Type B pancreatic cell (in vitro differentiated cells): ENCODE results near the gene HAUS3. TPM values are rescaled to one million over a fixed set of nuclear protein-coding genes. Genes with fewer than 3 reads are reported as not detected.

Source experiments
- DNase-seq: peaks from one replicate; pipeline ENCODE4 v3.0.0; 2021; ENCODE audit warnings: mixed read lengths; ENCODE audit not compliant: unreplicated experiment; ENCODE audit errors: extremely low spot score
- H3K27ac Mint-ChIP-seq: 2 replicates; pipeline ENCODE4 v1.8.0; 2021; ENCODE audit warnings: mild to moderate bottlenecking, mixed read lengths
- H3K27me3 Mint-ChIP-seq: 2 replicates; pipeline ENCODE4 v1.8.0; 2021; ENCODE audit warnings: mixed read lengths
- H3K36me3 Mint-ChIP-seq: 2 replicates; pipeline ENCODE4 v1.8.0; 2021; ENCODE audit warnings: mixed read lengths
- H3K4me1 Mint-ChIP-seq: one replicate; pipeline ENCODE4 v1.8.0; 2021; ENCODE audit warnings: mixed read lengths; ENCODE audit not compliant: unreplicated experiment
- H3K4me3 Mint-ChIP-seq: 2 replicates; pipeline ENCODE4 v1.8.0; 2021; ENCODE audit warnings: mild to moderate bottlenecking, mixed read lengths
- H3K9me3 Mint-ChIP-seq: 2 replicates; pipeline ENCODE4 v1.8.0; 2021; ENCODE audit warnings: mixed read lengths
- total RNA-seq: library from RNA; stranded (reverse); gene quantifications from 2 replicates; pipeline ENCODE4 v1.2.1, GENCODE V29; 2021; ENCODE audit warnings: low replicate concordance
- TF ChIP-seq, protein P1 (sequence below): fragments of 200-600 bp; sonication (generic); conservative IDR thresholded peaks from 2 replicates; pipeline ENCODE4 v1.5.0; 2021; ENCODE audit warnings: antibody characterized with exemption, mild to moderate bottlenecking

HAUS3 gene
- total RNA-seq, 1 donor from 2014 or later, result 19.7 TPM

DNA sequence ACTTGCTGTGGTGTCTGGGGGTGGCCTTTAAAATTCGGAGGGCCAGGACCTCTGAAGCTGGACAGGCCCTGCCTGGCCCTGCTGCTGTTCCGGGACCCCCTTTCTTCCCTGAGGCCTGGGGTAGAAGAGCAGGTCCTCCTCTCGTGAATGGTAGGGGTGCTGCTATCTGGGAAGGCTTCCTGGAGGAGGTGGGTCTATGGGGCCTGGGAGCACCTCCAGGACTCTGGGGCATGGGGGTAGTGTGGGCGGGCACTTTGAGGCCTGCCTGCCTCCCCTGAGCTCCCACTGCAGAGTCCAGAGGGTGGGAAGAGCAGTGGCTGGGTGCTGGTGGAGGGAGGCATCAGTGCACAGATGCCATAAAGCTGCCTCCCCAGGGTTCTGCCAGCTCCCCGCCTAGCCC is 24.9 kb upstream of the HAUS3 start:
- DNase-seq, result no peak
- TF ChIP-seq, protein P1, sequence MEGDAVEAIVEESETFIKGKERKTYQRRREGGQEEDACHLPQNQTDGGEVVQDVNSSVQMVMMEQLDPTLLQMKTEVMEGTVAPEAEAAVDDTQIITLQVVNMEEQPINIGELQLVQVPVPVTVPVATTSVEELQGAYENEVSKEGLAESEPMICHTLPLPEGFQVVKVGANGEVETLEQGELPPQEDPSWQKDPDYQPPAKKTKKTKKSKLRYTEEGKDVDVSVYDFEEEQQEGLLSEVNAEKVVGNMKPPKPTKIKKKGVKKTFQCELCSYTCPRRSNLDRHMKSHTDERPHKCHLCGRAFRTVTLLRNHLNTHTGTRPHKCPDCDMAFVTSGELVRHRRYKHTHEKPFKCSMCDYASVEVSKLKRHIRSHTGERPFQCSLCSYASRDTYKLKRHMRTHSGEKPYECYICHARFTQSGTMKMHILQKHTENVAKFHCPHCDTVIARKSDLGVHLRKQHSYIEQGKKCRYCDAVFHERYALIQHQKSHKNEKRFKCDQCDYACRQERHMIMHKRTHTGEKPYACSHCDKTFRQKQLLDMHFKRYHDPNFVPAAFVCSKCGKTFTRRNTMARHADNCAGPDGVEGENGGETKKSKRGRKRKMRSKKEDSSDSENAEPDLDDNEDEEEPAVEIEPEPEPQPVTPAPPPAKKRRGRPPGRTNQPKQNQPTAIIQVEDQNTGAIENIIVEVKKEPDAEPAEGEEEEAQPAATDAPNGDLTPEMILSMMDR, result no peak
- Mint-ChIP-seq H3K27ac (no peak overlapping the region), H3K9me3 (no peaks in the 10 kb centered on the region), H3K36me3 (no peaks in the 10 kb centered on the region), H3K4me1 (no peaks in the 10 kb centered on the region), H3K27me3 (no peaks in the 10 kb centered on the region), H3K4me3 (no peak overlapping the region)

DNA sequence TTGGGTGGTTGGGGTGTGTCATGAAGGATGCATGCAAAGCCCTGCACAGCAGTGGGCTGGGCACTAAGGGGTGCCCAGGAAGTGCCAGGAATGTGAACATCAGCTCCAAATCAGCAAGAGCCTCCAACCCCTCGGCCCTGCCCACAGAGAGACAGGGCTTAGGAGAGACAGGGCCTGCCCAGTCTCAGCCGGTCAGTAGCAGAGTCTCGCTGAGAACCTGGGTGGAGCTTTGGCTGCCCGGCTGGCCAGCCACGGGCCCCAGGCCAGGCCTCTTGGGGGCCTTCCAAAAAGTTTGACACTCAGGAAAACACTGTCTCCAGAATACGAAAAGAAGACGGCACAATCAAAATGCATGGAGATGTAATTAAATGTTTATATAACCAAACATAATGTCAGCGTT is 24.3 kb upstream of the HAUS3 start:
- no peaks in the 10 kb centered on the region for H3K36me3 Mint-ChIP-seq
- DNase-seq, result no peak
- H3K4me3 Mint-ChIP-seq, result no peak overlapping the region
- no peaks in the 10 kb centered on the region for H3K27me3 Mint-ChIP-seq
- TF ChIP-seq, protein P1, result no peak
- no peaks in the 10 kb centered on the region for H3K9me3 Mint-ChIP-seq
- no peak overlapping the region for H3K27ac Mint-ChIP-seq
- no peaks in the 10 kb centered on the region for H3K4me1 Mint-ChIP-seq

DNA sequence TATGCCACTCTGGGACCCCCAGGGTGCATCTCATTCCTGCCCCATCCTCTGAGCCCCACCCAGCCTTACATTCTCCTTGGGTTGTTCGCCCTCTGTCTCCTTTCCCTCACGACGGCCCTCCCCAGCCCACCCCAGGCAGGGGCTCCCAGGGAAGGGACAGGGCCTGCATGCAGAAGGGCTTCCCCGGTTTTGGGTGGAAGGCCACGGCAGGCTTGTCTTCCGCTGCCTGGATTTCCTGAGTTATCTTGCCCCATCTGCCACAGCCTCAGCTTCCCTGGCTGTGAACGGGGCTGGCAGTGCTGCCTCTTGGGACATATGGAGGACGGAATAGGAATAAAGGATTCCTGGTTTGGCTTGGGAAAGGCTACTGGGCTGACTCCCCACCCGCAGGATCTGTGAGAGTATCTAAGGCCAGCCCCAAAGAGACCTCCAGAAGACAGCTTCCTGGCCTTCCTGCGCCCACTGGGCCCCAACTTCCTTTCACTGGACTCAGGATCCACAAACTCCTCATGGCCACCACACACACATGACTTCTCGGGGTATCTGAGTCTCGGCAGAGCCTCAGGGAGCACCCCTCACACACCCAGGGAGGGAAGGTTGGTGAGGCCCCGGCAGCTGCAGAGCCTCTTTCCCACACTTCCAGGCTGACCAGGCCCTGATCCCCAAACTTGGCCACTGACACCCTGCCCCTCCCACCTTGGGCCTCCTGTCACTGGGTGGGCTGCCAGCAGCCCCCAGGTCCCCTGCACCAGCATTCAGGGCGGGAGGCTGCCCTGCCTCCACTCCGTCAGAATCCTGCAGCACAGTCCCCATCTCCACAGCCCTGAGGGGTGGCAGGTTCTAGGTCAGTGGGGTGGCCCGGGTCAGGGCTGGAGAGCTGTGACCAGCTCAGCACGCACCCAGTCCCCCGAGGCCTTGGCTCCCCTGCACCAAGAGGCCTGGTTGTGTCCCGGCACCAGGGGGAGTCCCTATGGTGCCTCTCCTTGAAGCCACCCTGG is 23.5 kb upstream of the HAUS3 start:
- H3K4me1 Mint-ChIP-seq, result no peaks in the 10 kb centered on the region
- DNase-seq, result no peak
- no peak overlapping the region for H3K27ac Mint-ChIP-seq
- H3K4me3 Mint-ChIP-seq, result no peak overlapping the region
- H3K9me3 Mint-ChIP-seq, result no peaks in the 10 kb centered on the region
- no peaks in the 10 kb centered on the region for H3K27me3 Mint-ChIP-seq
- H3K36me3 Mint-ChIP-seq, result no peaks in the 10 kb centered on the region
- TF ChIP-seq, protein P1, result no peak

DNA sequence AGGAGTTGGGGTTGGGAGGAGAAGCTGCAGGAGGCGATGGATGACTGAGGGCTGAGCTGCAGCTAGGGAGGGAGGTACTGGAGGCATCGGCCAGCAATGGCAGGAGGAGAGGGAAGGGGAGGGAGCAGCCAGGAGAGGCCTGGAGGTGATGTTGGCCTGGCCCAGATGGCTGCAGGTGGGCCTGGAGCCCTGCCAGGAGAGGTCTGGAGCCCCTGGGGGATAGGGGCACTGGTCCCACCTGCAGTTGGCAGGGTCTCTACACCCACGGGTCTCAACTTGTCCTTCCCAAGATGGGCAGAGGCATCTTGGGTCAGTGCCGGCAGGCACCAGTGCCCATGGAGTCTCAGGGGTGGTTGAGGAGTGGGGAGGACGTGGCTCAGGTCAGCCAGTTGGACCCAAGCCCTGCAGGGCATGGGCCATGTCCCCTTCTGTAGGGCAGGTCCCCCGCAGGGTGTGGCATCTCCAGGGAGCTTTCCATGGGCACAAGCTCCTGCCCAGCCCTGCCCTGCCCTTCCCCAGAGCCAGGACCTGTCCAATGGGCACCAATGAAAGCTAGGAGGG is 22.6 kb upstream of the HAUS3 start:
- Mint-ChIP-seq H3K36me3 (no peaks in the 10 kb centered on the region), H3K27ac (no peak overlapping the region), H3K4me3 (no peak overlapping the region), H3K27me3 (no peaks in the 10 kb centered on the region), H3K4me1 (no peaks in the 10 kb centered on the region), H3K9me3 (no peaks in the 10 kb centered on the region)
- TF ChIP-seq, protein P1, result no peak
- DNase-seq, result no peak

DNA sequence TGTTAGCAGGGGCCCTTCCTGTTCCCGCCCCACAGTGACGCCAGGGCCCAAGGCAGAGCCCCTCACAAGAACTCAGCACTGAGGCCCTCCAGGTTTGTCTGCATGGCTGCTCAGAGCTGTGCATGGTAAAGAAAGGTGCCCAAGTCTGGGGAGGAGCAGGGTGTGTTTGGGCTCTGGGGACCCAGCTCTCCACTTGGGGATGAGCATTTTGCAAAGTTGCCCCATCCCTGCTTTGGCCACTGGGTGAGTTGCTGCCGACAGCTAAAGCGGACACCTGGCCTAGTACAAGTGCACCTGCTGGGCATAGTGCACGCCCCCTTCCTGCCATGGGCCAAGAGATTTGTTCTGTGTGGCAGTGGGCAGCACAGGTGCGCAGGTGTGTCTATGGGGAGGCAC is 22.0 kb upstream of the HAUS3 start:
- H3K9me3 Mint-ChIP-seq, result no peaks in the 10 kb centered on the region
- H3K36me3 Mint-ChIP-seq, result no peaks in the 10 kb centered on the region
- H3K27ac Mint-ChIP-seq, result no peak overlapping the region

More for the DNA sequence above, 22.0 kb upstream of the HAUS3 start:
- peak overlapping the region; percentile 83 for H3K4me3 Mint-ChIP-seq
- H3K4me1 Mint-ChIP-seq, result no peaks in the 10 kb centered on the region
- no peak for DNase-seq
- no peaks in the 10 kb centered on the region for H3K27me3 Mint-ChIP-seq
- TF ChIP-seq, protein P1, result no peak
